ENCODE measurements around the gene PITRM1. TPM values are rescaled to one million over a fixed set of nuclear protein-coding genes. Genes with fewer than 3 reads are reported as not detected.

Gene PITRM1
- total RNA-seq, 1 experiment from 2014 or later, result 83.5 TPM

GRCh38 chr10:3197348-3198003, 24.9 kb upstream of the PITRM1 start:
- no peaks in the 10 kb centered on the region for H3K9me3 ChIP-seq (ENCODE audit: low read depth, low read length, poor library complexity, severe bottlenecking)
- peak overlapping the region; percentile 20 for H3K4me3 ChIP-seq (ENCODE audit: low read depth, low read length, poor library complexity, severe bottlenecking)
- ChIA-PET POLR2A (ENCODE audit: low non-redundant PET) (interaction anchor here (0.6 kb wide), 2 partner anchors 25 to 1591 kb away, joined by 3 read pairs; partner anchors contain the start of gene PITRM1), CTCF (interaction anchor here (0.6 to 1.1 kb wide), 5 partner anchors 133 to 1618 kb away, joined by 4 to 6 read pairs (median 5); no protein-coding TSS in a partner anchor)
- DNase-seq (ENCODE audit: low spot score), result peak; percentile 83
- no peak overlapping the region for H3K27ac ChIP-seq (ENCODE audit: low read depth, low read length, poor library complexity, severe bottlenecking)
- BruUV-seq (replicated peaks), result no TSS peak
- peaks cover 11% of the 10 kb centered on the region for H3K4me1 ChIP-seq (ENCODE audit: insufficient read depth, low read length, poor library complexity, severe bottlenecking)
- H3K36me3 ChIP-seq (ENCODE audit: insufficient read depth, low read length, poor library complexity, severe bottlenecking), result no peaks in the 10 kb centered on the region
- no peaks in the 10 kb centered on the region for H3K27me3 ChIP-seq (replicated peaks; ENCODE audit: insufficient read depth, low read depth, low read length, poor library complexity)
- intact Hi-C loops (cut with micrococcal nuclease; ENCODE audit: unreplicated experiment), result loop anchor here (5.0 to 10.0 kb wide), 3 partner anchors 1077 to 1570 kb away; no protein-coding TSS in a partner anchor
- TF ChIP-seq EZH2 (IDR thresholded peaks at IDR 0.05; ENCODE audit: borderline replicate concordance, low read depth, low read length, poor library complexity, severe bottlenecking) (no peak), CTCF (conservative IDR thresholded peaks at IDR 0.05; ENCODE audit: low read depth, low read length) (peak; percentile 91)

DNA sequence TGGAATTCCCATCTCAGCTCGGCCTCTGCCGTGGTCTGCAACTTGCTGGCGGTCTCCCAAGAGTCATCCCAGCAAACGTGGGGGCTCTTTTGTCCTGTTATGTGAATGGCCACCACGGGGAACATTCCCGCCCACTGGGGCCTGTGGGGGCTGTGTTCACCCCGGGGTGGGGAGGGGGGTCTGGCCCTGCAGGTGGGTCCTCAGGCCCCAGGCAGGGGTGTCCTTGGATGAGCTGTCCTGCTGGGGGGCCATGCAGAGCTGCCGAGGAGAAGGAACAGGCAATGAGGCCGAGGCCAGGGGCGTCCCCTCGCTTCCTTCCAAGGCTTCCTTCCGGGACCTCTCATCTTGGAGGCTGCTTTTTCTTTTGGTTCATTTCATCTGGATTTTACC, 24.4 kb upstream of the PITRM1 start:
- no peak for DNase-seq (ENCODE audit: low spot score)
- no peaks in the 10 kb centered on the region for H3K9me3 ChIP-seq (ENCODE audit: low read depth, low read length, poor library complexity, severe bottlenecking)
- no peaks in the 10 kb centered on the region for H3K36me3 ChIP-seq (ENCODE audit: insufficient read depth, low read length, poor library complexity, severe bottlenecking)
- no peak overlapping the region for H3K27ac ChIP-seq (ENCODE audit: low read depth, low read length, poor library complexity, severe bottlenecking)
- intact Hi-C loops (cut with micrococcal nuclease; ENCODE audit: unreplicated experiment), result loop anchor here (5.0 to 10.0 kb wide), 3 partner anchors 1078 to 1570 kb away; no protein-coding TSS in a partner anchor
- H3K4me1 ChIP-seq (ENCODE audit: insufficient read depth, low read length, poor library complexity, severe bottlenecking), result peaks cover 11% of the 10 kb centered on the region
- TF ChIP-seq CTCF (conservative IDR thresholded peaks at IDR 0.05; ENCODE audit: low read depth, low read length) (no peak), EZH2 (IDR thresholded peaks at IDR 0.05; ENCODE audit: borderline replicate concordance, low read depth, low read length, poor library complexity, severe bottlenecking) (no peak)
- H3K4me3 ChIP-seq (ENCODE audit: low read depth, low read length, poor library complexity, severe bottlenecking), result peak overlapping the region; percentile 20
- POLR2A ChIA-PET (ENCODE audit: low non-redundant PET), result no interaction called here
- no TSS peak for BruUV-seq (replicated peaks)
- H3K27me3 ChIP-seq (replicated peaks; ENCODE audit: insufficient read depth, low read depth, low read length, poor library complexity), result no peaks in the 10 kb centered on the region
- CTCF ChIA-PET, result no interaction called here

DNA sequence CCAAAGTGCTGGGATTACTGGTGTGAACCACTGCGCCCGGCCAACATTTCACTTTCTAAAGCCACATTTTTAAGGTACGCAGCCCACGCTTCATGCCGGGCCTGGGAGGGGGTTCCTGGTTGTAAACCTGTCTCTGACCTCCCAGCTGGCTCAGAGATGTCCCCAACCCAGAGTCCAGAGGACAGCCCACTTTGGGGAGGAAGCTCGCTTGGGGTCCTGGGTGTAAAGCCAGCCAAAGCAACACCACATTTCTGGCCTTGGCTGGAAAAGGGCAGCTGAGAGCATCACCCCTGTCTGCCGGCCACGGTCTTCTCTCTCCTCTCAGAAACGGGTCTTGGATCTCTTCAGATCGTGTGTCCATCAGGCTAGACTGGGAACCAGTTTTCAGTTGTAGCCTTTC, 23.9 kb upstream of the PITRM1 start:
- Histone ChIP-seq H3K27ac (ENCODE audit: low read depth, low read length, poor library complexity, severe bottlenecking) (no peak overlapping the region), H3K4me1 (ENCODE audit: insufficient read depth, low read length, poor library complexity, severe bottlenecking) (peaks cover 11% of the 10 kb centered on the region), H3K9me3 (ENCODE audit: low read depth, low read length, poor library complexity, severe bottlenecking) (no peaks in the 10 kb centered on the region), H3K27me3 (replicated peaks; ENCODE audit: insufficient read depth, low read depth, low read length, poor library complexity) (no peaks in the 10 kb centered on the region), H3K36me3 (ENCODE audit: insufficient read depth, low read length, poor library complexity, severe bottlenecking) (no peaks in the 10 kb centered on the region), H3K4me3 (ENCODE audit: low read depth, low read length, poor library complexity, severe bottlenecking) (no peak overlapping the region)
- intact Hi-C loops (cut with micrococcal nuclease; ENCODE audit: unreplicated experiment), result loop anchor here (5.0 to 10.0 kb wide), 3 partner anchors 1078 to 1571 kb away; no protein-coding TSS in a partner anchor
- BruUV-seq (replicated peaks), result no TSS peak
- ChIA-PET CTCF (no interaction called here), POLR2A (ENCODE audit: low non-redundant PET) (no interaction called here)
- DNase-seq (ENCODE audit: low spot score), result no peak
- TF ChIP-seq EZH2 (IDR thresholded peaks at IDR 0.05; ENCODE audit: borderline replicate concordance, low read depth, low read length, poor library complexity, severe bottlenecking), result no peak
- TF ChIP-seq CTCF (conservative IDR thresholded peaks at IDR 0.05; ENCODE audit: low read depth, low read length), result no peak
